Thymus (tissue), 11 donors: Measurements from ENCODE around the gene TSPAN11. TPM values are rescaled to one million over a fixed set of nuclear protein-coding genes. Genes with fewer than 3 reads are reported as not detected.
A peak's percentile ranks its signal among the peaks of the same experiment; 100 is the strongest.

Experiments used
- DNase-seq, 9 donors: peaks; one replicate each; pipeline ENCODE4 v3.0.0-alpha.2; 2013; ENCODE audit warnings: low spot score in 9 of 9, low read depth in 6 of 9, missing footprints in 1 of 9
- H3K27ac ChIP-seq, 2 donors: one replicate each; pipeline ENCODE4 v1.5.1; 2013; ENCODE audit warnings: control low read depth in 1 of 2, low read depth in 1 of 2, low read length in 1 of 2, mild to moderate bottlenecking in 1 of 2, moderate library complexity in 1 of 2
- H3K27me3 ChIP-seq, 2 donors: one replicate each; pipeline ENCODE4 v1.5.1; 2013; ENCODE audit warnings: low read length in 1 of 2; ENCODE audit not compliant: control insufficient read depth in 2 of 2, insufficient read depth in 1 of 2
- H3K36me3 ChIP-seq, 2 donors: one replicate each; pipeline ENCODE4 v1.5.1; 2013; ENCODE audit warnings: low read length in 1 of 2, mild to moderate bottlenecking in 1 of 2, moderate library complexity in 1 of 2; ENCODE audit not compliant: control insufficient read depth in 2 of 2, insufficient read depth in 2 of 2
- H3K4me1 ChIP-seq, 2 donors: one replicate each; pipeline ENCODE4 v1.5.1; 2013; ENCODE audit warnings: low read length in 2 of 2; ENCODE audit not compliant: control insufficient read depth in 2 of 2, insufficient read depth in 2 of 2
- H3K4me3 ChIP-seq, 2 donors: one replicate each; pipeline ENCODE4 v1.5.1; 2013; ENCODE audit warnings: low read length in 2 of 2, control low read depth in 1 of 2, mild to moderate bottlenecking in 1 of 2
- H3K9me3 ChIP-seq, 2 donors: one replicate each; pipeline ENCODE4 v1.5.1; 2013; ENCODE audit warnings: low read length in 1 of 2, mild to moderate bottlenecking in 1 of 2; ENCODE audit not compliant: control insufficient read depth in 2 of 2, insufficient read depth in 1 of 2
- WGBS: extraction: QIAGEN DNeasy Blood & Tissue Kit; methylation state at CpG from one replicate; pipeline ENCODE4 v1.1.7; 2013; 5-methylcytosine and 5-hydroxymethylcytosine counted together
- polyA plus RNA-seq: library from polyadenylated mRNA; stranded (reverse); fragments of 200-250 nt; gene quantifications from one replicate; pipeline ENCODE4 v1.2.3, GENCODE V29; 2013
- total RNA-seq: library from RNA; stranded (reverse); fragments of 120-200 nt; gene quantifications from one replicate; pipeline ENCODE4 v1.2.4, GENCODE V29; 2013
- donor health status: healthy.

The TSPAN11 gene
- total and polyA plus RNA-seq, 2 donors = 0.21 to 0.85 TPM

DNA sequence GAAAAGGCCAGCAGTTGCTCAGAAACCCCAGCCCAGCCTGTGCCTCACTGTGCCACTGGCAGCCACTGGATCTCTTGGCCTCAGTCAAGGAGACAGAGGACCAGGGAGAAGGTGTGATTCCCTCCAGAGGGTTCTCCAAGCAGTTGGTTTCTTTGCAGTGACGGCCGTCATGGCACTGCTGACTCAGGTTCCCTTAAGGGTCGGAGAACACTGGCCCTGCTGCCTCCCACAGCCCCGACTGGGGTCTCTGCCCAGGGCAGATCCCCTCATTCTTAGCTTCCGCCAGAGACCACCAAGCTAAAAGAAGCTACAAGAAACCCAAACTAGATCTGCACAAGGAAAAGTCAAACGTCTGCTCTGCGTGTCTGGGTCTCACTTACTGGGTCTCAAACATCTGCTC lies 16.4 kb downstream of the TSPAN11 start:
- WGBS = 89% methylated on average over 7 of the region's 7 CpGs
- Histone ChIP-seq H3K27me3 (peaks cover 0 to 10% of the 10 kb centered on the region in 2 donors), H3K4me3 (no peak overlapping the region), H3K9me3 (peaks cover 0 to 7% of the 10 kb centered on the region in 2 donors), H3K4me1 (no peaks in the 10 kb centered on the region), H3K36me3 (no peaks in the 10 kb centered on the region), H3K27ac (no peak overlapping the region)
- DNase-seq = no peak

DNA sequence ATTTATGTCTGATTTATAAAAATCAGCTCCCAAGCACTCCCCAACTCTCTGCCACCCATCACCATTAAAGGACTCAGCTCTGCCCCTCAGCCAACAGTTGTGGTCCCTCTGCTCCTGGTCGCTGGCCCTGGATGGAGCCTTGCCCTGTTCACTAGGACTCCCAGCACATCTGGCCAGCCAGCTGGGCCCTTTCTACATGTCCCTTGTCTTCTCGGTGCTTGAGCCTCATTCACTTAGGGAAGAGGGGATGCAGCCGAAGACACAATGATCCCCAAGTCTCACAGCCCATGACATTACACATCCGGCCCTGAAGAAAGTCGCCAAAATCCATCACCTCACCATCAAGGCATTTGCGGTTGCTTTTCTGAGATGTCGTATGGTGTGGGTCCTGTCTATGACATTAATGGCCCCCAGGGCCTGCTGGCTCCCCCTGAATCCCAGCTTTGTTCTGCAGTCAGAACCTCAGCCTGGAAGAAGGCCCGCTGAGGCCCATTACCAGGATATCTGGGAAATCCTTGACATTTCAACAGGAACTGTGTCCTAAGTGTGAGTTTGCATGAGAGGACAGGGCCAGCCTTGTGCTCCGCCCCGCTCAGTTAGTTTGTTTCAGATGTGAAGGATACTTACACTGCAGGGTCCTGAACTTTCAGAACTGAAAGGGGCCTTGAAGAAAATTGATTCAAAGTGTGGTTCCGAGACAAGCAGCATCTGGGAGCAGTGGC lies 19.1 kb downstream of the TSPAN11 start:
- no peak for DNase-seq
- 98% methylated on average over 11 of the region's 11 CpGs for WGBS
- Histone ChIP-seq H3K27ac (no peak overlapping the region), H3K9me3 (peaks cover 0 to 7% of the 10 kb centered on the region in 2 donors), H3K4me1 (no peaks in the 10 kb centered on the region), H3K36me3 (no peaks in the 10 kb centered on the region), H3K27me3 (peaks cover 0 to 6% of the 10 kb centered on the region in 2 donors), H3K4me3 (no peak overlapping the region)

DNA sequence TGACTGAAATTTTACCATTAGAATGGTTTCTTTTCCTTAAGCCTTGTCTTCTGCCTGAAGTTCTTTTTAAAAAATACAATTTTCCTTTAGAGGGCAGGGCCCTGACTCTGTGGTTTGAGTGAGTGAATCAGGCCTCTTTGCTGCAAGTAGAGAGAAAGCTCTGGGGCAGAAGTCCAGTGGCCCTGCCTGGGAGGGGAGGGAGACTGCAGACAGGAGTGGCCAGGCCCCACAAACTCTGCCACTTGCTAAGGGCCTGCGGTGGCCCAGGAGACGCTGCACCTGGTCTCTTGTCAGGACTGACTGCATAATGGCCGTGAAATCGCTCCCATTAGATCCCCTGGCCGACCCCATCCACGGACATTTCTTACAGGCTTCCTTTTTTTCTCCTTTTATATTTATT lies 25.5 kb downstream of the TSPAN11 start:
- Histone ChIP-seq H3K4me3 (no peak overlapping the region), H3K27me3 (peaks cover 4 to 7% of the 10 kb centered on the region in 2 donors), H3K9me3 (peaks cover 0 to 2% of the 10 kb centered on the region in 2 donors), H3K27ac (no peak overlapping the region), H3K4me1 (peaks cover 30% of the 10 kb centered on the region in 2 donors), H3K36me3 (no peaks in the 10 kb centered on the region)
- DNase-seq = no peak
- WGBS = 96% methylated on average over 6 of the region's 6 CpGs

DNA sequence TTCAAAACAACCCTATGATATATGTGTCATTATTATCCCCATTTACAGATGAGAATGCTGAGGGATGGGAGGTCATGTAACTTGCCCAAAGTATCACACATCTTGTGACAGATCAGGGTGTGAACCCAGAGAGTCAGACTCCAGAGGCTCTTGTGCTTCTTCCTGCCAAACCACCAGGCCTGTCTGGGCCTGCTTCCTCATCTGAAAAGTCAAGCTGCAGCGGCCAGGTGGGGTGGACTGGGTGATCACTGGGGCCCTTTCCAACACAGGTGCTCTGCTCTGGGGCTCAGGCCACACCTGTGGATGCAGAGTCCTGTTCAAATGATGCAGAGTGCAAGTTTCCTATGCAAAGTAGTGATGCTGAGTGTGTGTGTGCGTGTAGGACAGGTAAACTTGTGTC lies 26.7 kb downstream of the TSPAN11 start:
- DNase-seq = peak in 4 of 9 donors; percentile 13 to 46 (median 40)
- H3K9me3 ChIP-seq = no peaks in the 10 kb centered on the region
- H3K4me1 ChIP-seq = peaks cover 30% of the 10 kb centered on the region in 2 donors
- H3K36me3 ChIP-seq = no peaks in the 10 kb centered on the region
- H3K27me3 ChIP-seq = peaks cover 4 to 15% of the 10 kb centered on the region in 2 donors
- WGBS = 83% methylated on average over 2 of the region's 2 CpGs
- H3K27ac ChIP-seq = peak overlapping the region in 1 of 2 donors; percentile 53
- H3K4me3 ChIP-seq = no peak overlapping the region

GRCh38 chr12:30953951-30954751 lies 27.6 kb downstream of the TSPAN11 start:
- 48% methylated on average over 6 of the region's 6 CpGs for WGBS
- Histone ChIP-seq H3K27me3 (peaks cover 4 to 24% of the 10 kb centered on the region in 2 donors), H3K4me3 (no peak overlapping the region), H3K27ac (peak overlapping the region in 1 of 2 donors; percentile 53), H3K9me3 (no peaks in the 10 kb centered on the region), H3K4me1 (peaks cover 30% of the 10 kb centered on the region in 2 donors), H3K36me3 (no peaks in the 10 kb centered on the region)
- DNase-seq = peak in 6 of 9 donors; percentile 13 to 75 (median 46)

DNA sequence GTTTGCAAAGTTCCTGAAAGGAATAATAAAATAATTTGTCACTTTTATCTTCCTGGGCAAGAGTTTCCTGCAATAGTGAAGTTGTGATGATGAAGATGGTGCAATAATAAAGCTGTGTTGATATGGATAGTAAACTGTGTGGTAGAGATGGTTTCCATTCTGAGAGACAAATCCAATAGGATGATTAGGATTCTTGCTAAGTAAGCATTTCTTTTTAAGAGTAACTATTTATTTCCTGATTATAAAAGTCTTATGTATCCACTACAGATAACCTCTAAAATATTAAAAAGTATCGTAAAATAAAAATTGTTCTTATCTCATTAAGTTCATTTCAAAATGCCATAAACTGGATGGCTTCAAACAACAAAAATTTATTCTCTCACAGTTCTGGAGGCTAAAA lies 28.7 kb downstream of the TSPAN11 start:
- no peak overlapping the region for H3K27ac ChIP-seq
- WGBS = 99% methylated on average over 1 of the region's 1 CpG
- DNase-seq = no peak

DNA sequence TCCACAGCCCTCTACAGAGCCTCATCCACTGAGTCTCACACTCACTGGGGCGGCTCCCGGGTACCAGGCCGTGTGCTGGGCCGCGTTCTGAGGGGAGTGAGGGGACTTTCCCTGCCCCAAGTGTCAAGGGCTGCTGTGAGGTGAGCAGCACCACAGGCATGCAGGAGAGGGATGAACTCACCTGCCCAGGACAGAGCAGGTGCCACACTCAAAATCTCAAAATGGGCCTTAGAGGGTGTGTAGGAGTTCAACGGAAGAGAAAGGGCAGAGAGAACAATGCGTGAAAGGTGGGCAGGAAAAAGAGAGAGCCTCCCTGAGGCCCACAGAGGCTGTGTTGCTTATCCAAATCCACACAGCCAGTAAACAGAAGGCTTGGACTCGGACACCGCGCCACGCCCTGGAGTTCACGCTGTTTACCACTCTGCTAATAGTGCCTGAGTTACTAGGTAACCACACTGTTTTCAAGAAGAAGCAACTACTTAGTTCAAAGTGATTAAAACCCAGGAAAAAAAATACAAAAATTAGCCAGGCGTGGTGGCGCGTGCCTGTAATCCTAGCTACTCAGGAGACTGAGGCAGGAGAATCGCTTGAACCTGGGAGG lies 32.7 kb downstream of the TSPAN11 start:
- Histone ChIP-seq H3K9me3 (no peaks in the 10 kb centered on the region), H3K27me3 (peaks cover 4 to 47% of the 10 kb centered on the region in 2 donors), H3K4me1 (peaks cover 8% of the 10 kb centered on the region in 2 donors), H3K36me3 (no peaks in the 10 kb centered on the region), H3K4me3 (no peak overlapping the region), H3K27ac (no peak overlapping the region)
- DNase-seq = no peak
- 94% methylated on average over 16 of the region's 16 CpGs for WGBS

More for the DNA sequence above, 28.7 kb downstream of the TSPAN11 start:
- H3K36me3 ChIP-seq = no peaks in the 10 kb centered on the region
- H3K4me1 ChIP-seq = peaks cover 30% of the 10 kb centered on the region in 2 donors
- H3K9me3 ChIP-seq = no peaks in the 10 kb centered on the region
- peaks cover 4 to 24% of the 10 kb centered on the region in 2 donors for H3K27me3 ChIP-seq
- H3K4me3 ChIP-seq = no peak overlapping the region

DNA sequence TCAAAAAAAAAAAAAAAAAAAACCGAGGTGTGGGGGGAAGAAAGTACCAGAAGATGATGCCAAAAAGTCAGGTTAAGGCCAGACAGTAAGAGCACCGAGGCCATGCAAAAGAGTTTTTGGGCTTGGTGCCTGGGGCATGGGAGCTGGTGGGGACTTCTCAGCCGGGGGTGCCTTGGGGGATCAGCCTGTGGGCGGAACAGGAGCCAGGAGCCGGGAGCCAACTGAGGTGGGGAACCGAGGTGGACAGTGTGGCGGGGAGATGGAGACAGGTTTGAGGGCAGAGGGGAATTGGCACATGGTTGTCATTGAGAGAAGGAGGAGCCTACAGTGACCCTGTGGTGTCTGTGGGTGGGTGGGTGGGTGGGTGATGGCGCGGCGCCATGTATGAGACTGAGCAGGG lies 33.2 kb downstream of the TSPAN11 start:
- Histone ChIP-seq H3K4me1 (peaks cover 2% of the 10 kb centered on the region in 2 donors), H3K27me3 (peaks cover 4 to 47% of the 10 kb centered on the region in 2 donors), H3K27ac (no peak overlapping the region), H3K9me3 (no peaks in the 10 kb centered on the region), H3K4me3 (no peak overlapping the region), H3K36me3 (no peaks in the 10 kb centered on the region)
- no peak for DNase-seq
- WGBS = 95% methylated on average over 10 of the region's 10 CpGs

GRCh38 chr12:30961030-30961429 lies 34.5 kb downstream of the TSPAN11 start:
- no peaks in the 10 kb centered on the region for H3K4me1 ChIP-seq
- H3K27me3 ChIP-seq = peaks cover 1 to 53% of the 10 kb centered on the region in 2 donors
- 89% methylated on average over 3 of the region's 3 CpGs for WGBS
- no peak overlapping the region for H3K4me3 ChIP-seq
- DNase-seq = no peak
- no peak overlapping the region for H3K27ac ChIP-seq
- H3K36me3 ChIP-seq = no peaks in the 10 kb centered on the region
- no peaks in the 10 kb centered on the region for H3K9me3 ChIP-seq
